Measurements from ENCODE around the gene SDHAF3.

Gene SDHAF3

GRCh38 chr7:97174303-97174702, 56.8 kb downstream of the SDHAF3 start:
- TF ChIP-seq POLR2AphosphoS5 (IDR thresholded peaks at IDR 0.05; ENCODE audit: low read depth, low read length) (no peak), REST (IDR thresholded peaks at IDR 0.05; ENCODE audit: insufficient read depth in 1 of 2, low read depth in 2 of 2, low read length in 2 of 2) (no peak), SIN3A (IDR thresholded peaks at IDR 0.05; ENCODE audit: borderline replicate concordance, insufficient read depth, low read length) (no peak), FOXP2 (optimal IDR thresholded peaks at IDR 0.05; ENCODE audit: borderline replicate concordance, extremely low read depth, extremely low read length, insufficient read depth) (no peak), TAF1 (IDR thresholded peaks at IDR 0.05; ENCODE audit: borderline replicate concordance, insufficient read depth, low read length) (no peak)

GRCh38 chr7:97179454-97180104, 62.1 kb downstream of the SDHAF3 start:
- TF ChIP-seq SIN3A (IDR thresholded peaks at IDR 0.05; ENCODE audit: borderline replicate concordance, insufficient read depth, low read length), result no peak
- no peak for TF ChIP-seq FOXP2 (optimal IDR thresholded peaks at IDR 0.05; ENCODE audit: borderline replicate concordance, extremely low read depth, extremely low read length, insufficient read depth)
- no peak for TF ChIP-seq POLR2AphosphoS5 (IDR thresholded peaks at IDR 0.05; ENCODE audit: low read depth, low read length)
- no peak for TF ChIP-seq TAF1 (IDR thresholded peaks at IDR 0.05; ENCODE audit: borderline replicate concordance, insufficient read depth, low read length)
- no peak for TF ChIP-seq REST (IDR thresholded peaks at IDR 0.05; ENCODE audit: insufficient read depth in 1 of 2, low read depth in 2 of 2, low read length in 2 of 2)

GRCh38 chr7:97187067-97187466, 69.6 kb downstream of the SDHAF3 start:
- TF ChIP-seq FOXP2 (optimal IDR thresholded peaks at IDR 0.05; ENCODE audit: borderline replicate concordance, extremely low read depth, extremely low read length, insufficient read depth), result no peak
- TF ChIP-seq POLR2AphosphoS5 (IDR thresholded peaks at IDR 0.05; ENCODE audit: low read depth, low read length), result no peak
- no peak for TF ChIP-seq SIN3A (IDR thresholded peaks at IDR 0.05; ENCODE audit: borderline replicate concordance, insufficient read depth, low read length)
- TF ChIP-seq REST (IDR thresholded peaks at IDR 0.05; ENCODE audit: insufficient read depth in 1 of 2, low read depth in 2 of 2, low read length in 2 of 2), result no peak
- no peak for TF ChIP-seq TAF1 (IDR thresholded peaks at IDR 0.05; ENCODE audit: borderline replicate concordance, insufficient read depth, low read length)

- TF ChIP-seq FOXP2 (optimal IDR thresholded peaks at IDR 0.05; ENCODE audit: borderline replicate concordance, extremely low read depth, extremely low read length, insufficient read depth), result no peak
- TF ChIP-seq SIN3A (IDR thresholded peaks at IDR 0.05; ENCODE audit: borderline replicate concordance, insufficient read depth, low read length), result no peak
- no peak for TF ChIP-seq TAF1 (IDR thresholded peaks at IDR 0.05; ENCODE audit: borderline replicate concordance, insufficient read depth, low read length)
- TF ChIP-seq POLR2AphosphoS5 (IDR thresholded peaks at IDR 0.05; ENCODE audit: low read depth, low read length), result no peak
These were observed 81.1 kb downstream of the SDHAF3 start for GRCh38 chr7:97198596-97198995.

- TF ChIP-seq SIN3A (IDR thresholded peaks at IDR 0.05; ENCODE audit: borderline replicate concordance, insufficient read depth, low read length), result no peak
These were observed 82.5 kb downstream of the SDHAF3 start for GRCh38 chr7:97200018-97200417.

GRCh38 chr7:97203957-97204356, 86.5 kb downstream of the SDHAF3 start:
- TF ChIP-seq REST (IDR thresholded peaks at IDR 0.05; ENCODE audit: insufficient read depth in 1 of 2, low read depth in 2 of 2, low read length in 2 of 2), result no peak
